Astrocyte (in vitro differentiated cells and primary cell): ENCODE measurements around the gene H1-8. TPM values are rescaled to one million over a fixed set of nuclear protein-coding genes. Genes with fewer than 3 reads are reported as not detected.

Source experiments
- DNase-seq: peaks from one replicate; pipeline ENCODE4 v3.0.0-alpha.2; 2010; ENCODE audit warnings: low read depth
- FAIRE-seq: peaks from 2 replicates; lab custom pipeline; 2011; peaks lifted over from hg19 to GRCh38; lab: Jason Lieb, UNC
- H2AFZ ChIP-seq: 2 replicates; pipeline ENCODE4 v1.6.0; 2012; ENCODE audit warnings: low read depth, low read length, inconsistent platforms
- H3K27ac ChIP-seq: 2 replicates; pipeline ENCODE4 v1.5.1; 2011; ENCODE audit warnings: low read depth, low read length, inconsistent platforms
- H3K27me3 ChIP-seq: 2 replicates; pipeline ENCODE4 v1.6.0; 2011; ENCODE audit warnings: low read length, inconsistent platforms; ENCODE audit not compliant: insufficient read depth
- H3K36me3 ChIP-seq: 2 replicates; pipeline ENCODE4 v1.5.1; 2011; ENCODE audit warnings: low read length, inconsistent platforms; ENCODE audit not compliant: insufficient read depth
- H3K4me1 ChIP-seq: 2 replicates; pipeline ENCODE4 v1.5.1; 2011; ENCODE audit warnings: low read length, inconsistent platforms; ENCODE audit not compliant: insufficient read depth
- H3K4me2 ChIP-seq: 2 replicates; pipeline ENCODE4 v1.6.0; 2012; ENCODE audit warnings: low read length, inconsistent platforms
- H3K4me3 ChIP-seq: 2 replicates; pipeline ENCODE4 v1.5.1; 2011; ENCODE audit warnings: low read depth, mild to moderate bottlenecking, low read length, inconsistent platforms; ENCODE audit not compliant: insufficient read depth
- H3K79me2 ChIP-seq: 2 replicates; pipeline ENCODE4 v1.6.0; 2012; ENCODE audit warnings: mild to moderate bottlenecking, low read length, inconsistent platforms; ENCODE audit not compliant: insufficient read depth
- H3K9ac ChIP-seq: 2 replicates; pipeline ENCODE4 v1.6.0; 2012; ENCODE audit warnings: mild to moderate bottlenecking, low read length, inconsistent platforms
- H3K9me3 ChIP-seq: 2 replicates; pipeline ENCODE4 v1.5.1; 2012; ENCODE audit warnings: low read depth, mild to moderate bottlenecking, low read length, inconsistent platforms; ENCODE audit not compliant: insufficient read depth
- H4K20me1 ChIP-seq: 2 replicates; pipeline ENCODE4 v1.6.0; 2012; ENCODE audit warnings: low read length, inconsistent platforms; ENCODE audit not compliant: insufficient read depth
- H3K27ac Mint-ChIP-seq: one replicate; pipeline ENCODE4 v1.8.0; 2021; ENCODE audit warnings: mild to moderate bottlenecking, mixed read lengths; ENCODE audit not compliant: unreplicated experiment
- H3K27me3 Mint-ChIP-seq: one replicate; pipeline ENCODE4 v1.8.0; 2021; ENCODE audit warnings: low read depth, mixed read lengths; ENCODE audit not compliant: unreplicated experiment
- H3K36me3 Mint-ChIP-seq: one replicate; pipeline ENCODE4 v1.8.0; 2021; ENCODE audit warnings: low read depth, mixed read lengths; ENCODE audit not compliant: unreplicated experiment
- H3K4me1 Mint-ChIP-seq: one replicate; pipeline ENCODE4 v1.8.0; 2021; ENCODE audit warnings: low read depth, mixed read lengths; ENCODE audit not compliant: unreplicated experiment
- H3K4me3 Mint-ChIP-seq: one replicate; pipeline ENCODE4 v1.8.0; 2021; ENCODE audit warnings: mild to moderate bottlenecking, moderate library complexity, mixed read lengths; ENCODE audit not compliant: unreplicated experiment
- H3K9me3 Mint-ChIP-seq: one replicate; pipeline ENCODE4 v1.8.0; 2021; ENCODE audit warnings: mild to moderate bottlenecking, mixed read lengths; ENCODE audit not compliant: unreplicated experiment
- CTCF ChIP-seq: IDR thresholded peaks from 2 replicates; pipeline ENCODE4 v1.5.1; 2011; ENCODE audit warnings: low read depth, mild to moderate bottlenecking, inconsistent platforms, low read length, moderate library complexity; ENCODE audit not compliant: insufficient read depth
- EZH2 ChIP-seq: IDR thresholded peaks from 2 replicates; pipeline ENCODE4 v1.6.1; 2012; ENCODE audit warnings: mild to moderate bottlenecking, low read length, inconsistent platforms; ENCODE audit not compliant: insufficient read depth
- total RNA-seq: library from RNA; stranded (reverse); gene quantifications from 2 replicates; pipeline ENCODE4 v1.2.1, GENCODE V29; 2021

H1-8 gene
- total RNA-seq, 1 donor from 2014 or later, result not detected

GRCh38 chr3:129586746-129587430, 43.9 kb downstream of the H1-8 start:
- Histone ChIP-seq H3K4me1 (no peaks in the 10 kb centered on the region), H3K27ac (no peak overlapping the region), H3K4me3 (no peak overlapping the region), H3K36me3 (no peaks in the 10 kb centered on the region), H3K9me3 (no peaks in the 10 kb centered on the region), H3K9ac (no peak overlapping the region), H4K20me1 (peaks cover 32% of the 10 kb centered on the region), H3K4me2 (no peak overlapping the region), H2AFZ (no peak overlapping the region), H3K27me3 (no peaks in the 10 kb centered on the region), H3K79me2 (peaks cover 33% of the 10 kb centered on the region)
- H3K27me3 Mint-ChIP-seq, result no peaks in the 10 kb centered on the region
- no peak overlapping the region for H3K4me3 Mint-ChIP-seq
- no peak overlapping the region for H3K27ac Mint-ChIP-seq
- TF ChIP-seq EZH2, result no peak
- TF ChIP-seq CTCF, result no peak
- DNase-seq (peak; percentile 22), FAIRE-seq (no peak)
- H3K9me3 Mint-ChIP-seq, result no peaks in the 10 kb centered on the region
- H3K36me3 Mint-ChIP-seq, result peaks cover 19% of the 10 kb centered on the region
- H3K4me1 Mint-ChIP-seq, result peaks cover 13% of the 10 kb centered on the region

GRCh38 chr3:129587566-129588210, 44.7 kb downstream of the H1-8 start:
- H3K27me3 Mint-ChIP-seq, result no peaks in the 10 kb centered on the region
- DNase-seq (no peak), FAIRE-seq (no peak)
- no peak overlapping the region for H3K27ac Mint-ChIP-seq
- no peaks in the 10 kb centered on the region for H3K9me3 Mint-ChIP-seq
- Histone ChIP-seq H3K4me2 (no peak overlapping the region), H3K4me3 (no peak overlapping the region), H3K79me2 (peaks cover 40% of the 10 kb centered on the region), H4K20me1 (peaks cover 32% of the 10 kb centered on the region), H3K9ac (no peak overlapping the region), H3K27me3 (no peaks in the 10 kb centered on the region), H2AFZ (no peak overlapping the region), H3K27ac (no peak overlapping the region), H3K36me3 (no peaks in the 10 kb centered on the region), H3K4me1 (no peaks in the 10 kb centered on the region), H3K9me3 (no peaks in the 10 kb centered on the region)
- no peak for TF ChIP-seq EZH2
- no peak for TF ChIP-seq CTCF
- peaks cover 16% of the 10 kb centered on the region for H3K4me1 Mint-ChIP-seq
- H3K36me3 Mint-ChIP-seq, result peaks cover 19% of the 10 kb centered on the region
- no peak overlapping the region for H3K4me3 Mint-ChIP-seq

- Histone ChIP-seq H3K4me1 (peaks cover 13% of the 10 kb centered on the region), H3K9me3 (no peaks in the 10 kb centered on the region), H3K4me2 (no peak overlapping the region), H3K4me3 (no peak overlapping the region), H2AFZ (no peak overlapping the region), H3K27me3 (no peaks in the 10 kb centered on the region), H3K9ac (no peak overlapping the region), H3K27ac (no peak overlapping the region), H3K79me2 (peaks cover 64% of the 10 kb centered on the region), H3K36me3 (no peaks in the 10 kb centered on the region), H4K20me1 (peaks cover 19% of the 10 kb centered on the region)
- TF ChIP-seq CTCF, result no peak
- TF ChIP-seq EZH2, result no peak
- Mint-ChIP-seq H3K9me3 (no peaks in the 10 kb centered on the region), H3K4me3 (no peak overlapping the region), H3K36me3 (peaks cover 11% of the 10 kb centered on the region), H3K4me1 (peaks cover 35% of the 10 kb centered on the region), H3K27me3 (no peaks in the 10 kb centered on the region), H3K27ac (no peak overlapping the region)
- FAIRE-seq (no peak), DNase-seq (no peak)
Measured at GRCh38 chr3:129590215-129590614, 47.2 kb downstream of the H1-8 start.
